Amniotic epithelial cell (primary cell): ENCODE measurements around the gene GALNT9.

Source experiments
- DNase-seq: peaks from one replicate; pipeline ENCODE4 v3.0.0-alpha.2; 2010; ENCODE audit warnings: low read depth

Gene GALNT9

DNA sequence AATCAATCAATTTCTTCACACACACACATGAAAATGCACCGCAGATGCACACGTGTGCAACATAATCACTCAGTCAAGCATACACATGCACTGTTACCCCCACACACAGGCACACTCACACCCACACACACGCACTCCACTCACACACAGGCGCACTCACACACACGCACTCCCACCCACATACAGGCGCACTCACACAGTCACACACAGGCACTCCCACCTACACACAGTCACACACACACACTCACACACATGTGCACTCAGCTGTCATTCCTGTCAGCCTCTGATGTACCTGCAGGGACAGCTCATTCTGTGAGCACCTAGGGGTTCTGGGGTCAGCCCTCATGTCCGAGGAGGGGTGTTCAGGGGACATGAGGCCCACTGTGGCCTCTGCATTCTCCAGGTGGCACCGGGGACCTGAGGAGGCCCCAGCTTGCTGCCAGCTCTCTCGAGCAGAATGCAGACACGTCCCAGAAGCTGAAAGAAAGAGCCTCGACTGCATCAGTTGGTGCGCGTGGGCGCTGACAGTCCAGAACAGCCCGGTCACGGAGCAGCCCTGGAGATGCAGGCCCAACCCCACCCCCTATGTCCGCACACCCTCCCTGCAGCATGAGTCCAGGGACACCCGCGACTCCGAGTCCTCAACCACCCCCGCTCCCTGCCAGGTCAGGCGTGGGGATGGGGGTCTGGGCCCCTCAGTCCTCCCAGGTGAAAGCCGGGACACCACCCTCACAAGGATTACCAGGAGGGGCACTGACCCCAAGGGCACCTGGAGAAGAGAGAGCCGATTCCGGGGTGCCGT is 115.8 kb downstream of the GALNT9 start:
- DNase-seq, result no peak

DNA sequence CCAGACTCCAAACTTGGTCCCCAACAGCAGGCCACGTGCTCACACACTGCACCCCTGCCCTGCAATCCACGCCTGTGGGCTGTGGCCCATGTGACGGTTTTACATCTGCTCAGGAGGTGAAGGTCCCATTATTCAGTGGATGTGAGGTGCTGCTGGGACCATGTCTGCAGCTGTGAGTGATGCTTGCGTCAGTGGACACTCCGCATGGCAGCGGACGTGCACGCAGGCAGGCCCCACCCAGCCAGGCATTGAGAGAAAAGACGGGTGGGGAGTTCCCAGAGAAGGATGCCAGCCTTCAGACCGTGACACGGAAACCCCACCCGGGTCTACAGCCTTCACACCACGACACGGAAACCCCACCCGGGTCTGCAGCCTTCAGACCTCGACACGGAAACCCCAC is 117.6 kb downstream of the GALNT9 start:
- no peak for DNase-seq

DNA sequence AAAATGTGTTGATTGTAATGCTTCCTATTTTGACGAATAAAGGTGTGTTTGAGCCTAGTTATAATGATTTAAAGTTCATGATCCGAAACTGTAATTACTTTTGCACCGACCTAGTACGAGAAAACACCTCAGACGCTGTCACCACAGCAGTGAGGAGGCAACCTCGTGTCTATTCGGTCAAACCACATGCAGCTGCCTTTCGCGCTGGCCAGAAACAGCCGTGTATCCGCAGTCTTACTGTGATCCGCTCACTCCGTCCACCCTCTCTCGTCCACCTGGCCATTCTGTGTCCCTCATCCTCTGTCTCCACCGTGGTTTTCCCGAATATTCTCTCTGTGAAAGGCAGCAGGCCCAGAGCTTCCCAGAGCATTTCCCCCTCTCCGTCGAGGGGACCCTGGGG is 118.1 kb downstream of the GALNT9 start:
- no peak for DNase-seq

DNA sequence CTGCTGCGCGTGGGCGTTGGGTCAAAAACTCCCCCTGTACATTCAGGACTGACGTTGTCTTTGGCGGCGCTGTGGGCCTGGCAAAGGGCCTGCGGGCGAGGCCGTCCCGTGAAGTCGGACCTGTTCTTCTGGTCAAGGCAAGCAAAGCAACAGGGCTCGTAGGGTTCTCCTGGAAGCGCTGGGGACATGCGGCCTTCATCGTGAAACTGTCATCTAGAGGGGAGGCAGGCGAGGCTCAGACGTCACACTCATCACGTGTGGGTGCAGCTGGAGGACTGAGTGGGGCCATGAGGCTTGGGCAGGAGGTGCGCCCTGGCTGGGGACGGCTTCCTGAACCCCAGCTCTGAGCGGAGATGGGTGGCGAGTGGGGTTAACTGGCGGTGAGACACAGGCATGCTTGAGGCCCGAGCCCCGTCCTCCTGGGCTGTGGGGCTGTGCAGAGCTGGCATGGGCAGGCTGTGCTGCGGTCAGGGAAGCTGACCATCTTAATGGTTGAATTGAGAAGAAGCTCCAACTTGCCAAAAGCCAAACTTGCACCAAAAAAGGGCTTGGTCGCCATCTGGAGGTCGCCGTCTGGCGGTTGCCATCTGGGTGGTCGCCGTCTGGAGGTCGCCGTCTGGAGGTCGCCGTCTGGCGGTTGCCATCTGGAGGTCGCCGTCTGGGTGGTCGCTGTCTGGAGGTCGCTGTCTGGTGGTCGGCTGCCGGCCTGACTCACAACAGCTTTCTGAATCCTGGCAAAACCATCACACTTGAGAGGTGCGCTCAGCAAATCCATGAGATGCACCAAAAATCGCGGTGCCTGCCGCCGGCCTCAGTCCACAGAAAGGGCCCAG is 119.0 kb downstream of the GALNT9 start:
- DNase-seq, result no peak

DNA sequence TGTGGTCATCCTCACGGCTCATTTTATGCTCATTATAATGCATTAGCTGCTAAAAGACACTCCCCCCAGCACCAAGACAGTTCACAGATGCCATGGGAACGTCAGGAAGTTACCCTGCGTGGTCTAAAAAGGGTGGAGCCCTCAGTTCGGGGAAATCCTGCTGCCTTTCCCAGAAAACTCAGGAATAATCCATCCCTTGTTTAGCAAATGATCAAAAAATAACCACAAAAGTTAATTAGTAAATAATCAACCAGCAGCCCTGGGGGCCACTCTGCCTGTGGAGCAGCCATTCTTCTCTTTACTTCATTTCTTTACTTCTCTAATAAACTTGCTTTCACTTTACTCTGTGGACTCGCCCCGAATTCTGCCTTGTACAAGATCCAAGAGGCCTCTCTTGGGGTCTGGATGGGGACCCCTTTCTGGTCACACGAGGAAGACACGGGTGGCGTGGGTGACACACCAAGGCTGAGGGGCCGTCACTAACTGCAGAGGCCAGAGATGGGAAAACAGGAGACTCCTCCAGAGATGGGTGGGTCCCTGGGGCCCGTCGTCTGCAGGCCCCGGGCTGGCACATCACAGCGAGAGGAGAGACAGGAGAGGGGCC is 119.7 kb downstream of the GALNT9 start:
- DNase-seq, result no peak

DNA sequence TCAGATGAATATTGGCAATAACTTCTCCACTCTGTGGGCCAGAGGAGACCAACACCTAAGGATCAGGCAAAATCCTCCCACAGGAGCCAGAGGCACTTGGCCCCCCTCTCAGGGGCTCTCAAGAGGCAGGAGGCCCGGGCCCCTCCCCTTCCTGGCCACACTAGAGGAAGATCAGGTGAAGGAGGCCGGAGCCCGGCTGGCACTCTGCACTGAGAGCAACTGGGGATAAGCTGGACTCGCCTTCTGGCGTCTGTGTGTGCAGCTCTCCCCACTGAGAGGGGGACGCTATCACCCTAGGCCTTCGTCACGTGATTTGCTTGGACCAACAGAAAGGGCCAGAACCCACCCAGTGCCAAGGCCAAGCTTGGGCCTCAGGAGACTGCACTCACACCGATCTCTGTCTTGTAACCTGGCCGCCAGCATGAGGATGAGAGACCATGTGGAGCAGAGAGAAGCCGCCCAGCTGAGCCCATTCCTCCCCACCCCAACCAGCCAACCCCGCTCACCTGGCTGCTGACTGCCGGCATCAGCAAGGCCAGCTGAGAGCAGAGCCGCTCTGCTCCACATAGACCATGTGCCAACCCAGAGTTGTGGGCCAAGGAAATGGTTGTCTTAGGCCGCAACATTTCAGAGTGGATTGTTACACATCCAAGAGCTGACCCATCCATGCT is 121.1 kb downstream of the GALNT9 start:
- DNase-seq, result no peak

DNA sequence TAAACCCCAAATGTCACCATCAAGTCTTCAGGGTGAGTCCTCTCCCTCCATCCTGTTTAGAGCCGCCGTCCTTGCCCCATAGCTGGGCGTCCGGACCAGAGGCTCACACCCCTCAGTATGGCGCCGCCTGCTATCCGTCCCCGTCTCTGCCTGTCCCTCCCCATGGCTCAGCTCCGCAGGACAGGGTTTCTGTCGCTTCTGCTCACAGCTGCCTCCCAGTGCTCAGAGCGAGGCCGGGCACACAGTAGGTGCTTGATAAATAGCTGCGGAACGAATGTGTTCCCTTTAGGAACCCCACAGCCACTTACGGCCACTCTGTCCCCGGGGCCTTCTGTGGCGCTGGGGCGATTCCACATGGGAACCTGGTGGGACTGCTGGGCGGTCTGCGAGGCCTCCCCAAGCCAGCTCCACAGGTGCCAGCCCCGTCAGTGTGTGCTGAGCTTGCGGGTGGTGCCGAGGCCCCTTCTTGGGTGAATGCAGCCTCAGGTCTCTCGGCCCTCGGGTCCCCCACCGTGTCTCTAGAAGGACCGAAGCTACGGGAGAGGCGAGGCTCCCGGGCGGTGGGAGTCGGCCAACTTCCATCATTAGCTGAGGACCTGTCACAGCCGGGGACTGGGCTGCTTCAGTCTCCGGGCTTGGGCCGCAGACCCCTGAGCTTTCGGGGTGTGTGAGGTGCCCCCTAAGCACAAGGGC is 122.2 kb downstream of the GALNT9 start:
- DNase-seq, result no peak

DNA sequence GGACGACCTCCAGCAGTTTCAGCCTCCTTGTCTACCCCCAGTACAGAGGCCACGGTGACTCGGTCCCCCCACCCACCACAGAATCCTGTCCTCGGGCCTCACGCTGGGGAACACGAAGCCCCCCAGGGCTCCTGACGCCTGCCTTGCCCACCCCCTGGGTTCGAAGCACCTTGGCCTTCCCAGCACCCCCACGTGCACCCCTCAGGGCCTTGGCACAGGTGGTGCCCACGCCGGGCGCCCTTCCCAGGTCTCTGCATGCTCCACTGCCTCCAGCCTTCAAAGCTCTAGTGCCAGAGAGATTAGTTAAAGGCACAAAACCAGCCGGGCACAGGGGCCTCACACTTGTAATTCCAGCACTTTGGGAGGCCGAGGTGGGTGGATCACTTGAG is 123.3 kb downstream of the GALNT9 start:
- DNase-seq, result no peak

DNA sequence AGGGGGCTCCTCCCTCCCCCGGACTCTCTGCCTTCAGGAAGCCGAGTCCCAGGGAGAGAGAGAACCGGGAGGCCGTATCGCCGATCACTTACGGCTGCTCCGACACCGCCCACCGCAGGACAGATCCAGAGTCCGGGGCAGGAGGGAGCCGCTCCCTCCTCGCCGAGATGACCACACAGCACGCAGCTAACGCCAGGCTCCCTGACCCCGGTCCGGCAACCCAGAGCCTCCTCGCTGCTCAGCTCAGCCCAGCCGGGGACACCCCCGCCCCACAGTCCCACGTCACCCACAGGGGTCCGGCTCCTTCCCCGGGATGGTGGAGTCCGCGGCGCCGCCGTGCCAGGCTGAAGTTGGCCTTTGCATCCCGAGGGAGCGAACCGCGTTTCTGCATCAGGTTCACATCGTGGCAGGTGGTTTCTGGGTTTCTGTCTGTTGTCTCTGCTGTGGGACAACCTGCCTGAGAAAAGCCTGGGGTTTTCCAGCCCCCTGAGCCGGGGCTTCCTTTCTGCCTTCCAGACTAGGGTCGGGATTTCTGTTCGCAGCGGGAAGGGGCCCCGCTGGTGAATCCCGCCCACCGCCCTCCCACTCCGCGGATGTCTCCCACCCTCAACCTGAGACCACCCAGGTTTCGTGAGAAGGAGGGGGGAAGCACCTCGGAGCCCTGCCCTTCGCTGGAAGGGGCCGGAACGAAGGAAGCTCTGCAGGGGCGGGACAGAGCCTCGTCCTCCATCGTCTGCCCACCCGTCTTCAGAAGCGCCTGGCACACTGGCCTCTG is 123.9 kb downstream of the GALNT9 start:
- no peak for DNase-seq

DNA sequence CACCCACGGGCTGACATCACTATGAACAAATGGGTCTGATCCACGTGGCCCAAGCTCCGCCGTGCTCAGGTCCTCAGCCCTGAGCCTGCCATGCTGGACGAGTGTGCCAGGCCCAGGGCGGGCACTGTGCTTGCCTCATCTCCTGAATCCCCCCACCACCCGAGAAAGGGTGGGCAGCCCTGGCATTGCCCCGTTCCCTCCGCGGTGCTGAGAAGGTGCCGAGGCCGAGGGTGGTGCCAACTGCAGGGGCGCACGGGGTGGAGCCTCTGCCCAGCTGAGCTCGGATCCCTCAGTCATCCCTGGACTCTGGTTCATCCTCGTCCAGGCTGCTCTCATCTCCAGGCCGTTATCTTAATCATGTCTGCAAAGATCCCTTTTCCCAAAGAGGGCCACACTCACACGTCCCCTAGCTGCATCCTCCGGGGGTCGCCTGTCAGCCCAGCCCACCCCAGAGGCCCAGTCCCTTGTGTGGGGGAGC is 124.6 kb downstream of the GALNT9 start:
- DNase-seq, result no peak

DNA sequence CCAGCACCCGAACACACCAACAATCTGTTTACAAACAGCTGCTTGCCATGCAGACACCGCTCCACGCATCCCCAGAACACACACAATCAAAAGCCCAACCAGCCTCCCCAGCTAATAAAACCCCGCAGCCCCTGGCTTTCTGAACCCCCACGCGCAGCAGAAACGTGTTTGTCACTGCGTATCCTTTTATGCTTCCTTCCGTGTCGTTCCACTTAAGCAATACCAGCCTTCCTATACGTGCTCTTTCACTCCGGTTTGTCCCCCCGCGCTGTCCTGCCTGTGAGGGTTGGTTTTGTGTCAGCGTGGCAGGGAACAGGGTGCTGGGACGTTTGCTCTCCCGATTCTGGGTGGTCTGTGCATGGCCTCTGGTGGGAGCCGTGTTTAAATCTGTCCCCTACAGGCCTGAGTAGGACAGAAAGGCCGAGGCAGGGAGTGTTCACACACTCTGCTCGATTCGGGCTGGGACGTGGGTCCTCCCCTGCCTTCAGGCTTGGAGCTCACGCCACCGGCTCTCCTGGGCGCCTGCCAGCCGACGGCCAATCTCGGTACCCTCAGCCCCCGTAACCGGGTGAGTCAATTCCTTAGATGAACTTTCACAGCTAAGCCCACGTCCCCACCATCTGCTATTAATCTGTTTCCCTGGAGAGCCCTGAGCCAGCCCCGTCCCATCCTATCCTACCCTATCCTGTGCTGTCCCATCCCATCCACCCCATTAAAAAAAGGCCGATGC is 125.2 kb downstream of the GALNT9 start:
- no peak for DNase-seq

DNA sequence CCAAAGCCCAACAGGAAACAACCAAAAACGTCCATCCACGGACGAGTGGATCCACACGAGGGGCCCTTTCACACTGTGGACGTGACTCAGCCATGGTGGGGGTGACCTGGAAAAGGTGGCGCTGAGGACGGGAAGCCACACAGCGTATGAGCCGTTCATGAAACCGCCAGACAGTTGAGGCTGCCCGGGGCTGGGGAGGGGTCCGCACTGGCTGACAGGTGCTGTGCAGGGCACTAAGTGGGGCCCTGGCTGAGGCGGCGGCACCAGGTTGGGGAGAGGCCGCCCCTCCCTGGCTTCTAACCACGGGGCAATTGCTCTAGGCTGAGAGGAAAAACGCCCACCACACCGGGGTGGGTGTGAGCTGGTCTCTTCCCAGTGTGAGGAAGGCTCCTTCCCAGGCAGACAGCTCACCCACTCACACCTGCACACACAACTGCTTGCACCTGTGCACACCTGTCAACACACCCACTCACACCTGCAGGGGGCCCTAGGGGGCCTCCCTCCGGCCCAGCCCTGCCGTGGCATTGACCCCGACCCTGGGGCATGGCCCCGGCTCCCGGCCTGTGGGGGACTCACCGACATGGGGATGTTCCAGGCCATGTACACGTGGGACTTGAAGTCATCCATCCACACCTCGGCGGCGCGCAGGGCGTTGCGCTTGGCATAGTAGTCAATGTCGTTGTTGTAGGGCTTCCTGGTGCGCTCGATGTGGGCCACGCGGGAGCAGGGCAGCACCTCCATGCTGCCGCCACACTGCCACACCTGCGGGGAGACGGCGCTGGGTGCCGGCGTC is 126.3 kb downstream of the GALNT9 start:
- no peak for DNase-seq

DNA sequence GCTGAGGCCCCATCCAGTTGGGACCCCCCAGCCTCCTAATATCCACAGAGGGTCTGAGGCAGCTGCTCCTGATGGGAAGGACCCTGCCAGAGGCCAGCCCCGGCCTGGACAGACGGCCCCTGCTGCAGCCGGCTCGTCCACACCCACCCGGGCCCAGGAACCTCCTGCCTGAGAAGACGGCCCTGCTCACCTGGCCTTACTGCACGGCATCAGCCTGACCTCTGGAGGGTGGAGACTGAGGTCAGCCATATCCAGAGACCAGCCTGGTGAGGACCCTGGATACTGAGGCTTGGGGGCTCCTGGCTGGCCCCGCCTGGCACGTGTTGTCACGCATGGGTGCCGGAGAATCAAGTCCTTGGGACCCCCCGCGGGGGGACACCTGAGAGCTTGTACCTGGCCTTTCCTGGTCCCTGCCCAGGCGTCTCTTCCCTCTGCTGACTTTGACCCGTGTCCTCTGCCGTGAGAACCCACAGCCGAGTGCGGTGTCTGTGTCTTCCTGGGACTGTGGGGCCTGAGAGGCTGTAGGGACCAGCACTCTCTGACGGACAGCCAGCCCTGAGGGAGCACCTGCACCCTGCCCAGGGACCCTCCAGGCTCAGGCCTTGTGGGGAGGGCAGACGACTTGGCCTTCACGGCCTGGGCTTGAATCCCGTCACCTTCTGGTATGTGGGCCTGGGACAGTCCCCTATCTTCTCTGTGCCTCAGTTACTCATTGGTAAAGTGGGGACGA is 127.8 kb downstream of the GALNT9 start:
- DNase-seq, result no peak

DNA sequence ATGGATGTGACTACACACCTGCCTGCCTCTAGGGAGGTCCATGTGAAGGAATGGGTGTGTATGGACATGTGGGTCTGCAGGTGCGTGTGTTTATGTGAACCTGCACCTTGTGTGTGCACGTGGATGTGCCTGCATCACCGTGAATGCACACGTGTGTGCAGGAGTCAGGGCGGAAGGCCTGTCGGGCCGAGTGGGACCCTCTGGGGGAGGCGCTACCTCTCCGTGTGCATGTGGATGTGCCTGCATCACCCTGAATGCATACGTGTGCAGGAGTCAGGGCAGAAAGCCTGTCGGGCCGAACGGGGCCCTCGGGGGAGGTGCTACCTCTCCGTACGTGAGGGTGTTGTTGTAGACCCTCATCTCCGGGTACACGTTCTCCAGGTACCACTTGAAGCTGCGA is 128.6 kb downstream of the GALNT9 start:
- no peak for DNase-seq

DNA sequence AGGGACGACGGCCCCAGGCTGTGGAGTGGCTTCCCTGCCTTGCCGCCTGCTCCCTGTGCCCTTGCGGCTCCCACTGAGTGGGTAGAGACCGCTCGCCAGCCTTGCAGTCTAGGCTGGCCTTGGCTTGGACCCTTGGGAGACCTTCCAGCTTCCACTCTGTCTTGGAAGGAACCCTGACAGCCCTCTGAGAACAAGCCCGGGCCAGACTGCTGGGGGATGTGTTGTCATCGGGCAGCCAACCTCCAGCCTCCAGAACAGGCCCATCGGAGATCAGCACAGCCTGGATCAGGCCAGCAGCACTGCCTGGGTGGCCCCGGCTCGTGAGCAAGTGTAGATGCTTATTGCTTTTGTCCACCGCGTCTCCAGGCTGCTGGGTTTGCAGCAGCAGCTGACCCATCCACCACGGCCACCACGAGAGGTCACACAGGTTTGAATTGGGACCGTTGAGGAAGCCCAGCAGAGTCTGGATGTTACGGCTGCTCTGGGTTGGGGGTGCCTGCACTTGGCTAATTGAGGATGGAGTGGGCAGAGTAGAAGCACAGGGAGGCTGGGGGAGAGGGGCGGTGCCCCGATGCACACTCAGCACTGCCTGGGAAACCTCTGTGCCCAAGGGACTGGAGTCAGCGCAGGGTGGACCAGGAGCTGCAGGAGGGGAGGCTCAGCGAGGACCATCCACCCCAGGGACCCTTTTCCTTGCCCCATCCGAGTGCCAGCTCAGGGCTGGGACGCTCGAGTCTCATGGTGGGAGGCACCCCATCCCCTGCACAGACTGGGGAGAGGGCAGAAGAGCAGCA is 129.7 kb downstream of the GALNT9 start:
- no peak for DNase-seq

DNA sequence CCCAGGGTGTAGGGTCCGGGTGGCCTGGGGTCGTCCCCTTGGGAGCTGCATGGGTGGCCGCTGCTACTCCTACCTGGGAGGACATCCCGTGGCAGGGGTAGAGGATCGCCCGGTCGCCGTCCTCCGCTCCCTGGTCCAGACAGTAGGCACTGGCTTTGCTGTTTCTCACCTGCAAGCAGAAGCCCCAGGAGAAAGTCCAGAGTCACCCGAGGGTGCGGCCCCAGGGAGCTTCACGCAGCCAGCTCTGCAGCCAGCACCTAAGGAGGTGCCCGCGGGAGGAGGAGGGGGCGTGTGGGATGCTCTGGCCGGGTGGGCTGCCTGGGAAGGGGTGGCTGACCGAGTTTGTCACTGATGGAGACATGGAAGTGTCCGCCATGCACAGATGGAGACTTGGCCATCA is 130.3 kb downstream of the GALNT9 start:
- no peak for DNase-seq

DNA sequence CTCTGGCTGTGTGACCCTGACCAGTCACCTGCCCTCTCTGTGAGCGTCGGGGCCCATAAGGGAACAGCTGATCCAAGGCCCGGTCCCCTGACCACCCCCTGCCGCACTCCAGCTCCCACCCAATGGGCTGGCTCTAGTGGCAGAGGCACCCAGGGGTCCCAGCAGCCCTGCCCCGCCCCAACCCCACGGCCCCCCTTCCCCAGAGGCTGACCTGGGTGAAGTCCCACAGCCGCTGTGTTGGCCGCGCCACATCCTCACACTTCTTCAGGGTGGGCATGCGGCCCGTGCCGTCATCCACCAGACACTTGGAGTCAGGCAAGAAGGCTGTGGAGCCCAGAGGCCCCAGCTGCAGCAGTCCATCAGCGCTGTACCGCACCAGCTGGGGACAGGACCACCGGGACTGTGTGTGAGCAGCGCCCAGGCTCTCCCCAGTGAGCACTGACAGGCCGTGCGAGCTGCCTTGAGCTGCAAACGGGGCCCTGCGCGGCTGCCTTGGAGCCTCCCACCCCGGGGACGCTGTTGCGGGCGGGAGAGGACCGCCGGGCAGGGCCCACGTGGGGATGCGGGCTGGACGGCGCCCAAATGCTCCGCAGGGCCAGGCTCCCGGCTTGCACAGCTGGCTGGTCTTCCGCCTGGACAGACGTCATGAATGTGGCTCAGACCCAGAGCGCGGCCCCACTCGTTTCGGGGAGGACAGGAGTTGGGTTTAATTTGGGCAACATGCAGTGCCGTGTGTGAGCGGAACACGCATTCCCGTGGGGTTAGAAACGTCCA is 131.6 kb downstream of the GALNT9 start:
- DNase-seq, result no peak
